DOHH2 (cell line): ENCODE data around the gene ECSIT.

Experiments used
- H3F3A ChIP-seq: fragments of 200-600 bp; sonication (generic), shearing (Covaris generic); 2 replicates; pipeline ENCODE4 v1.6.0; 2016; ENCODE audit warnings: antibody characterized with exemption, mild to moderate bottlenecking; ENCODE audit not compliant: control insufficient read depth, insufficient read depth
- H3K27ac ChIP-seq: fragments of 200-600 bp; sonication (generic); 2 replicates; pipeline ENCODE4 v1.5.1; 2014; ENCODE audit warnings: low read depth, mild to moderate bottlenecking, low read length, moderate library complexity
- H3K27me3 ChIP-seq: fragments of 200-600 bp; sonication (generic); 2 replicates; pipeline ENCODE4 v1.6.1; 2014; ENCODE audit warnings: mild to moderate bottlenecking, low read length, mixed read lengths; ENCODE audit not compliant: control insufficient read depth
- H3K36me3 ChIP-seq: fragments of 200-600 bp; sonication (generic); 2 replicates; pipeline ENCODE4 v1.6.1; 2014; ENCODE audit warnings: mild to moderate bottlenecking, low read length, moderate library complexity, mixed read lengths; ENCODE audit not compliant: control insufficient read depth
- H3K4me1 ChIP-seq: fragments of 200-600 bp; sonication (generic); 2 replicates; pipeline ENCODE4 v1.6.1; 2014; ENCODE audit warnings: mild to moderate bottlenecking, low read length, mixed read lengths; ENCODE audit not compliant: control insufficient read depth
- H3K4me2 ChIP-seq: fragments of 200-600 bp; sonication (generic); 2 replicates; pipeline ENCODE4 v1.6.0; 2014; ENCODE audit warnings: mild to moderate bottlenecking, low read length, moderate library complexity
- H3K4me3 ChIP-seq: fragments of 200-600 bp; sonication (generic); 2 replicates; pipeline ENCODE4 v1.5.1; 2014; ENCODE audit warnings: mild to moderate bottlenecking, low read length, mixed read lengths
- H3K79me2 ChIP-seq: fragments of 200-600 bp; sonication (generic); 2 replicates; pipeline ENCODE4 v1.6.1; 2014; ENCODE audit warnings: mild to moderate bottlenecking, low read length, mixed read lengths; ENCODE audit not compliant: control insufficient read depth
- H3K9me2 ChIP-seq: fragments of 200-600 bp; sonication (generic); replicated peaks from 2 replicates; pipeline ENCODE4 v1.6.1; 2014; ENCODE audit warnings: mild to moderate bottlenecking, low read length, mixed read lengths; ENCODE audit not compliant: control insufficient read depth
- H3K9me3 ChIP-seq: fragments of 200-600 bp; sonication (generic); 2 replicates; pipeline ENCODE4 v1.6.1; 2014; ENCODE audit warnings: antibody characterized with exemption, low read length, mixed read lengths; ENCODE audit not compliant: control insufficient read depth, insufficient read depth
- H4K20me1 ChIP-seq: fragments of 200-600 bp; sonication (generic); 2 replicates; pipeline ENCODE4 v1.6.0; 2014; ENCODE audit warnings: low read depth, mild to moderate bottlenecking, antibody characterized with exemption, low read length, moderate library complexity; ENCODE audit not compliant: control insufficient read depth, insufficient read depth
- EZH2phosphoT487 ChIP-seq: fragments of 200-600 bp; sonication (generic); IDR thresholded peaks from 2 replicates; pipeline ENCODE4 v1.6.1; 2017; ENCODE audit warnings: borderline replicate concordance, mild to moderate bottlenecking, antibody characterized with exemption, low read length, moderate library complexity, mixed read lengths
- TF ChIP-seq, protein P1 (sequence below): fragments of 200-600 bp; sonication (generic); IDR thresholded peaks from one replicate; pipeline ENCODE4 v1.5.1; 2014; ENCODE audit warnings: antibody characterized with exemption, mild to moderate bottlenecking, low read depth, low read length; ENCODE audit not compliant: poor library complexity, severe bottlenecking

ECSIT gene

GRCh38 chr19:11506967-11507366 is 22.0 kb downstream of the ECSIT start:
- no peaks in the 10 kb centered on the region for H3K9me3 ChIP-seq
- peaks cover 25% of the 10 kb centered on the region for H3K4me1 ChIP-seq
- H3K9me2 ChIP-seq: no peaks in the 10 kb centered on the region
- no peaks in the 10 kb centered on the region for H4K20me1 ChIP-seq
- H3F3A ChIP-seq: peaks cover 5% of the 10 kb centered on the region; the same call in 1 of the 2 replicates
- H3K27ac ChIP-seq: peak overlapping the region; percentile 76
- peaks cover 19% of the 10 kb centered on the region for H3K36me3 ChIP-seq
- H3K27me3 ChIP-seq: no peaks in the 10 kb centered on the region
- peak overlapping the region; percentile 90 for H3K4me3 ChIP-seq
- H3K4me2 ChIP-seq: peak overlapping the region; percentile 92
- H3K79me2 ChIP-seq: peaks cover 34% of the 10 kb centered on the region
- TF ChIP-seq EZH2phosphoT487: no peak
- TF ChIP-seq, protein P1, sequence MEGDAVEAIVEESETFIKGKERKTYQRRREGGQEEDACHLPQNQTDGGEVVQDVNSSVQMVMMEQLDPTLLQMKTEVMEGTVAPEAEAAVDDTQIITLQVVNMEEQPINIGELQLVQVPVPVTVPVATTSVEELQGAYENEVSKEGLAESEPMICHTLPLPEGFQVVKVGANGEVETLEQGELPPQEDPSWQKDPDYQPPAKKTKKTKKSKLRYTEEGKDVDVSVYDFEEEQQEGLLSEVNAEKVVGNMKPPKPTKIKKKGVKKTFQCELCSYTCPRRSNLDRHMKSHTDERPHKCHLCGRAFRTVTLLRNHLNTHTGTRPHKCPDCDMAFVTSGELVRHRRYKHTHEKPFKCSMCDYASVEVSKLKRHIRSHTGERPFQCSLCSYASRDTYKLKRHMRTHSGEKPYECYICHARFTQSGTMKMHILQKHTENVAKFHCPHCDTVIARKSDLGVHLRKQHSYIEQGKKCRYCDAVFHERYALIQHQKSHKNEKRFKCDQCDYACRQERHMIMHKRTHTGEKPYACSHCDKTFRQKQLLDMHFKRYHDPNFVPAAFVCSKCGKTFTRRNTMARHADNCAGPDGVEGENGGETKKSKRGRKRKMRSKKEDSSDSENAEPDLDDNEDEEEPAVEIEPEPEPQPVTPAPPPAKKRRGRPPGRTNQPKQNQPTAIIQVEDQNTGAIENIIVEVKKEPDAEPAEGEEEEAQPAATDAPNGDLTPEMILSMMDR: no peak

GRCh38 chr19:11506101-11506555 is 22.8 kb downstream of the ECSIT start:
- H3K27ac ChIP-seq: peak overlapping the region; percentile 76
- H3K36me3 ChIP-seq: peaks cover 15% of the 10 kb centered on the region
- H3K4me2 ChIP-seq: peak overlapping the region; percentile 92
- H3K79me2 ChIP-seq: peaks cover 34% of the 10 kb centered on the region
- H4K20me1 ChIP-seq: no peaks in the 10 kb centered on the region
- H3K9me2 ChIP-seq: no peaks in the 10 kb centered on the region
- H3K4me1 ChIP-seq: peaks cover 25% of the 10 kb centered on the region
- no peaks in the 10 kb centered on the region for H3K27me3 ChIP-seq
- H3K4me3 ChIP-seq: peak overlapping the region; percentile 90
- no peaks in the 10 kb centered on the region for H3K9me3 ChIP-seq
- peaks cover 5% of the 10 kb centered on the region; the same call in 1 of the 2 replicates for H3F3A ChIP-seq
- TF ChIP-seq, protein P1: no peak
- TF ChIP-seq EZH2phosphoT487: no peak

- peak within 1 kb of the TSS; percentile 76 for H3K27ac ChIP-seq
- peak within 1 kb of the TSS; percentile 90 for H3K4me3 ChIP-seq
- no peaks in the 10 kb centered on the region for H4K20me1 ChIP-seq
- no peak for TF ChIP-seq EZH2phosphoT487
- TF ChIP-seq, protein P1: no peak
- no peaks in the 10 kb centered on the region for H3K9me2 ChIP-seq
- H3K79me2 ChIP-seq: peaks cover 34% of the 10 kb centered on the region
- peaks cover 25% of the 10 kb centered on the region for H3K4me1 ChIP-seq
- no peaks in the 10 kb centered on the region for H3K9me3 ChIP-seq
- peaks cover 12% of the 10 kb centered on the region for H3K36me3 ChIP-seq
- no peaks in the 10 kb centered on the region for H3K27me3 ChIP-seq
- H3F3A ChIP-seq: peaks cover 5% of the 10 kb centered on the region; the same call in 1 of the 2 replicates
- H3K4me2 ChIP-seq: peak within 1 kb of the TSS; percentile 92
Observed at GRCh38 chr19:11505504-11506100, 23.3 kb downstream of the ECSIT start, which contains the start of gene ZNF653. Gene ZNF653, minus strand, starts transcription at chr19:11505839. Its CDS starts 53 bp downstream, at chr19:11505786.
